HepG2 (cell line): ENCODE data around the gene DUSP16. TPM values are rescaled to one million over a fixed set of nuclear protein-coding genes. Genes with fewer than 3 reads are reported as not detected.

ENCODE experiments used
- ATAC-seq: fragments of 200-7000 bp; cut with Tn5 transposase; 3 replicates; pipeline ENCODE4 v1.9.1; 2020; ENCODE audit warnings: mild to moderate bottlenecking, moderate library complexity
- BruUV-seq: library from RNA; stranded (reverse); fragments of 400-500 nt; replicated peaks from 2 replicates; lab custom pipeline; 2021; lab: Mats Ljungman, UMichigan
- CTCF ChIA-PET: fragments of 300-600 bp; formaldehyde crosslinking; extraction: SDS; loops from one replicate; lab custom pipeline; 2021; ENCODE audit warnings: low total read pairs, inconsistent platforms, low intra/inter-chr PET ratio; lab: Yijun Ruan, JAX
- POLR2A ChIA-PET: fragments of 350-600 bp; sonication (Branson Sonifier 250); formaldehyde crosslinking; loops from one replicate; lab custom pipeline; 2020; ENCODE audit warnings: antibody characterized with exemption, inconsistent platforms; lab: Yijun Ruan, JAX
- DNase-seq: peaks from one replicate; pipeline ENCODE4 v3.0.0-alpha.2; 2015; ENCODE audit warnings: low spot score
- FAIRE-seq: peaks from 3 replicates; lab custom pipeline; 2011; peaks lifted over from hg19 to GRCh38; lab: Jason Lieb, UNC
- H2AFZ ChIP-seq: one replicate; pipeline ENCODE4 v1.6.1; 2011; ENCODE audit warnings: low read length, inconsistent platforms
- H3K27ac ChIP-seq: fragments of 300-600 bp; 3 replicates; pipeline ENCODE4 v1.8.0; 2011; ENCODE audit warnings: mixed run types, mild to moderate bottlenecking, mixed read lengths, low read length, inconsistent platforms; ENCODE audit not compliant: insufficient read depth; ENCODE audit errors: extremely low read length
- H3K27me3 ChIP-seq, 2 experiments: fragments of 200-600 bp in 1 of 2; 2 replicates in 1 of 2; 3 replicates in 1 of 2; pipeline versions ENCODE4 v1.6.0 to v1.8.0; 2011; ENCODE audit warnings: low read length in 2 of 2, mild to moderate bottlenecking in 2 of 2, moderate library complexity in 2 of 2, inconsistent platforms in 1 of 2; ENCODE audit not compliant: insufficient read depth in 2 of 2, control insufficient read depth in 1 of 2
- H3K36me3 ChIP-seq, 2 experiments: fragments of 200-600 bp in 1 of 2; replicated peaks in 1 of 2; 2 replicates in 1 of 2; 3 replicates in 1 of 2; pipeline versions ENCODE4 v1.5.1 to v1.8.0; 2011; ENCODE audit warnings: low read length in 2 of 2, inconsistent platforms in 1 of 2; ENCODE audit not compliant: insufficient read depth in 2 of 2, control insufficient read depth in 1 of 2
- H3K4me1 ChIP-seq: 2 replicates; pipeline ENCODE4 v1.5.1; 2012; ENCODE audit warnings: low read length, inconsistent platforms; ENCODE audit not compliant: insufficient read depth
- H3K4me2 ChIP-seq: 2 replicates; pipeline ENCODE4 v1.6.0; 2011; ENCODE audit warnings: low read depth, low read length, inconsistent platforms
- H3K4me3 ChIP-seq, 3 experiments: fragments of 200-600 bp in 1 of 3; sonication (generic), shearing (Covaris generic) in 1 of 3; replicated peaks in 1 of 3; 2 replicates each; pipeline ENCODE4 v1.5.1; 2011 to 2016; ENCODE audit warnings: low read length in 3 of 3, inconsistent platforms in 2 of 3, low read depth in 2 of 3, mild to moderate bottlenecking in 2 of 3, control low read depth in 1 of 3, mixed read lengths in 1 of 3; ENCODE audit not compliant: insufficient read depth in 1 of 3
- H3K79me2 ChIP-seq: one replicate; pipeline ENCODE4 v1.6.1; 2011; ENCODE audit warnings: low read length, inconsistent platforms; ENCODE audit not compliant: insufficient read depth
- H3K9ac ChIP-seq: 2 replicates; pipeline ENCODE4 v1.6.0; 2011; ENCODE audit warnings: mild to moderate bottlenecking, low read depth, low read length, inconsistent platforms; ENCODE audit not compliant: insufficient read depth
- H3K9me3 ChIP-seq: 2 replicates; pipeline ENCODE4 v1.5.1; 2012; ENCODE audit warnings: mild to moderate bottlenecking, low read length
- H4K20me1 ChIP-seq: 2 replicates; pipeline ENCODE4 v1.6.0; 2011; ENCODE audit warnings: inconsistent platforms, mild to moderate bottlenecking, low read length, moderate library complexity; ENCODE audit not compliant: insufficient read depth
- CHD4 ChIP-seq: fragments of 200-600 bp; sonication (generic); IDR thresholded peaks from 2 replicates; pipeline ENCODE4 v1.7.0; 2017; ENCODE audit warnings: mild to moderate bottlenecking, low read length, borderline replicate concordance
- FOXM1 ChIP-seq: sonication (generic); formaldehyde crosslinking; IDR thresholded peaks from 2 replicates; pipeline ENCODE4 v1.5.0; 2020; ENCODE audit warnings: missing genetic modification reagents
- KAT7 ChIP-seq: IDR thresholded peaks from 2 replicates; pipeline ENCODE4 v1.6.1; 2018; ENCODE audit warnings: borderline replicate concordance, missing compliant biosample characterization
- NR2F2 ChIP-seq: IDR thresholded peaks from 2 replicates; pipeline ENCODE4 v1.6.1; 2012; ENCODE audit warnings: low read depth, inconsistent platforms, borderline replicate concordance
- RBFOX2 ChIP-seq: fragments of 200-400 bp; formaldehyde crosslinking; IDR thresholded peaks from 2 replicates; pipeline ENCODE4 v1.6.1; 2017; ENCODE audit warnings: low read depth, mild to moderate bottlenecking, low read length
- RCOR2 ChIP-seq: IDR thresholded peaks from 2 replicates; pipeline ENCODE4 v1.6.1; 2016; ENCODE audit warnings: missing biosample characterization, missing genetic modification reagents
- RNF2 ChIP-seq: fragments of 450-650 bp; conservative IDR thresholded peaks from 2 replicates; pipeline ENCODE4 v1.6.1; 2016; ENCODE audit warnings: low read depth
- TCF7 ChIP-seq: sonication (generic); IDR thresholded peaks from 2 replicates; pipeline ENCODE4 v1.6.1; 2016; ENCODE audit warnings: antibody characterized with exemption, low read depth
- THAP11 ChIP-seq: IDR thresholded peaks from 2 replicates; pipeline ENCODE4 v1.6.1; 2016; ENCODE audit warnings: missing biosample characterization, missing genetic modification reagents
- ZMYM3 ChIP-seq: sonication (generic); formaldehyde crosslinking; IDR thresholded peaks from 2 replicates; pipeline ENCODE4 v1.5.1; 2020; ENCODE audit warnings: mild to moderate bottlenecking, missing genetic modification reagents
- ZNF121 ChIP-seq: sonication (generic); formaldehyde crosslinking; IDR thresholded peaks from 2 replicates; pipeline ENCODE4 v1.5.0; 2020; ENCODE audit warnings: mild to moderate bottlenecking, missing genetic modification reagents
- ZNF629 ChIP-seq: sonication (generic); formaldehyde crosslinking; conservative IDR thresholded peaks from 2 replicates; pipeline ENCODE4 v1.5.0; 2020; ENCODE audit warnings: missing genetic modification reagents
- WGBS: methylation state at CpG from one replicate; pipeline ENCODE4 v1.1.6; 2017; ENCODE audit warnings: low lambda C conversion rate; 5-methylcytosine and 5-hydroxymethylcytosine counted together
- in situ Hi-C: cut with HindIII; loops from 2 replicates; pipeline ENCODE4 v1.10.0; 2017; ENCODE audit warnings: low pct_unique_long_range_greater_than_20kb; ENCODE audit not compliant: extremely low pct_ligation_motif_present
- intact Hi-C: fragments of 100-400 bp; cut with micrococcal nuclease; formaldehyde crosslinking; loops from one replicate; pipeline ENCODE4 v1.10.0; 2022; ENCODE audit not compliant: unreplicated experiment
- polyA plus RNA-seq, 8 experiments: library from polyadenylated mRNA; depleted of rRNA in 3 of 8; stranded (reverse) in 7 of 8; unstranded in 1 of 8; fragments of >200 nt; fragmentation: Illumina TruSeq in 4 of 8; extraction: Trizol in 4 of 8; gene quantifications; 2 replicates each; pipeline versions ENCODE4 v1.2.1 to v1.2.3, GENCODE V29; 2011 to 2016; ENCODE audit warnings: low read depth in 4 of 8, missing spikeins in 1 of 8, mixed read lengths in 1 of 8; ENCODE audit not compliant: insufficient read depth in 1 of 8
- total RNA-seq, 5 experiments: library from RNA; depleted of rRNA; stranded (reverse); fragments of >200 nt; fragmentation: Illumina TruSeq; extraction: Trizol; gene quantifications; 2 replicates each; pipeline ENCODE4 v1.2.3, GENCODE V29; 2016; ENCODE audit warnings: low read depth in 1 of 5
- TF ChIP-seq, protein P1 (sequence below): sonication (generic); formaldehyde crosslinking; IDR thresholded peaks from 2 replicates; pipeline ENCODE4 v1.5.0; 2020; ENCODE audit warnings: mild to moderate bottlenecking, missing genetic modification reagents, borderline replicate concordance
- TF ChIP-seq, protein P2 (sequence below): sonication (generic); formaldehyde crosslinking; IDR thresholded peaks from 2 replicates; pipeline ENCODE4 v1.8.0; 2022; ENCODE audit warnings: mild to moderate bottlenecking, missing genetic modification reagents, borderline replicate concordance
- TF ChIP-seq, protein P3 (sequence below): sonication (generic); formaldehyde crosslinking; conservative IDR thresholded peaks from 2 replicates; pipeline ENCODE4 v1.4.0; 2020; ENCODE audit warnings: missing genetic modification reagents
- TF ChIP-seq, protein P4 (sequence below): sonication (generic); formaldehyde crosslinking; IDR thresholded peaks from 2 replicates; pipeline ENCODE4 v1.5.1; 2020; ENCODE audit warnings: missing genetic modification reagents, mild to moderate bottlenecking, borderline replicate concordance

Gene DUSP16
- total and polyA plus RNA-seq, 2 of the 13 experiments (the other 11 are each of a cell fraction or from before 2014, with no cell fraction given), result 45.7 to 46.6 TPM

DNA sequence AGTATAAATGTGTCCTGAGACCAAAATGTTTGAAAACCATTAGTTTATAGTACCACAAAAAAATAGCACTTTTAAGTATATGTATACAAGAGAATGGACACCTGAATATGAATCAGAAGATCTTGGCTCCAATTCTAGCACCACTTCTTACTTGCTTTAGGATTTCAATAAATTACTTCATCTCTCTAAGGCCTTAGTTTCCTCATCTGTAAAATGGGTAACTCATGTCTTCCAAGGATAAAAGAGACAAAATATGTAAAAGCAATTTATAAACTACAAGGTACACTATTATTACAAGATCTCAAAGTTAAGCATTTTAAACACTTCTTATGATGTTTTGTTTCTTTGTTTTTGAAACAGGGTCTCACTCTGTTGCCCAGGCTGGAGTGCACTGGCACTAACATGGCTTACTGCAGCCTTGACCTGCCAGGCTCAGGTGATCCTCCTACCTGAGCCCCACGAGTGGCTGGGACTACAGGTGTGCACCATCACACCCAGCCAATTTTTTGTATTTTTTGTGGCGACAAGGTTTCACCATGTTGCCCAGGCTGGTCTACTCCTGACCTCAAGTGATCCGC is 9.4 kb downstream of the DUSP16 start:
- FAIRE-seq, result no peak

More for the DNA sequence above, 9.4 kb downstream of the DUSP16 start:
- H3K9me3 ChIP-seq, result no peaks in the 10 kb centered on the region
- ATAC-seq, result no peak
- in situ Hi-C loops (no loop called here), intact Hi-C loops (no loop called here)
- DNase-seq, result no peak
- no peak overlapping the region for H3K9ac ChIP-seq
- POLR2A ChIA-PET, result no interaction called here
- no peak overlapping the region for H2AFZ ChIP-seq
- H3K4me2 ChIP-seq, result no peak overlapping the region
- H3K36me3 ChIP-seq, result peaks cover 0 to 13% of the 10 kb centered on the region in 2 experiments; a peak in 2 of 5 replicates
- peaks cover 79% of the 10 kb centered on the region for H3K4me1 ChIP-seq
- no TSS peak for BruUV-seq
- H3K4me3 ChIP-seq, result no peak overlapping the region
- no peaks in the 10 kb centered on the region for H3K27me3 ChIP-seq
- CTCF ChIA-PET, result no interaction called here
- H3K27ac ChIP-seq, result no peak overlapping the region
- TF ChIP-seq ZMYM3 (CRISPR knock-in tag), result peak; percentile 37; the same call in 1 of the 2 replicates
- no peak for TF ChIP-seq THAP11 (CRISPR knock-in tag)
- TF ChIP-seq, protein P1, sequence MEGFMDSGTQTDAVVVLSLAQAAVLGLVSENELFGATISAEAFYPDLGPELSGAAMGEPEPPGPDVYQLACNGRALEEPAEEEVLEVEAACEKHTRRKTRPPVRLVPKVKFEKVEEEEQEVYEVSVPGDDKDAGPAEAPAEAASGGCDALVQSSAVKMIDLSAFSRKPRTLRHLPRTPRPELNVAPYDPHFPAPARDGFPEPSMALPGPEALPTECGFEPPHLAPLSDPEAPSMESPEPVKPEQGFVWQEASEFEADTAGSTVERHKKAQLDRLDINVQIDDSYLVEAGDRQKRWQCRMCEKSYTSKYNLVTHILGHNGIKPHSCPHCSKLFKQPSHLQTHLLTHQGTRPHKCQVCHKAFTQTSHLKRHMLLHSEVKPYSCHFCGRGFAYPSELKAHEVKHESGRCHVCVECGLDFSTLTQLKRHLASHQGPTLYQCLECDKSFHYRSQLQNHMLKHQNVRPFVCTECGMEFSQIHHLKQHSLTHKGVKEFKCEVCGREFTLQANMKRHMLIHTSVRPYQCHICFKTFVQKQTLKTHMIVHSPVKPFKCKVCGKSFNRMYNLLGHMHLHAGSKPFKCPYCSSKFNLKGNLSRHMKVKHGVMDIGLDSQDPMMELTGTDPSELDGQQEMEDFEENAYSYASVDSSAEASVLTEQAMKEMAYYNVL (CRISPR knock-in tag), result no peak
- no peak for TF ChIP-seq NR2F2
- peak; percentile 92 for TF ChIP-seq ZNF629
- TF ChIP-seq, protein P2, sequence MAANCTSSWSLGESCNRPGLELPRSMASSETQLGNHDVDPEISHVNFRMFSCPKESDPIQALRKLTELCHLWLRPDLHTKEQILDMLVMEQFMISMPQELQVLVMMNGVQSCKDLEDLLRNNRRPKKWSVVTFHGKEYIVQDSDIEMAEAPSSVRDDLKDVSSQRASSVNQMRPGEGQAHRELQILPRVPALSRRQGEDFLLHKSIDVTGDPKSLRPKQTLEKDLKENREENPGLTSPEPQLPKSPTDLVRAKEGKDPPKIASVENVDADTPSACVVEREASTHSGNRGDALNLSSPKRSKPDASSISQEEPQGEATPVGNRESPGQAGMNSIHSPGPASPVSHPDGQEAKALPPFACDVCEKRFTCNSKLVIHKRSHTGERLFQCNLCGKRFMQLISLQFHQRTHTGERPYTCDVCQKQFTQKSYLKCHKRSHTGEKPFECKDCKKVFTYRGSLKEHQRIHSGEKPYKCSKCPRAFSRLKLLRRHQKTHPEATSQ, result no peak
- TF ChIP-seq, protein P3, sequence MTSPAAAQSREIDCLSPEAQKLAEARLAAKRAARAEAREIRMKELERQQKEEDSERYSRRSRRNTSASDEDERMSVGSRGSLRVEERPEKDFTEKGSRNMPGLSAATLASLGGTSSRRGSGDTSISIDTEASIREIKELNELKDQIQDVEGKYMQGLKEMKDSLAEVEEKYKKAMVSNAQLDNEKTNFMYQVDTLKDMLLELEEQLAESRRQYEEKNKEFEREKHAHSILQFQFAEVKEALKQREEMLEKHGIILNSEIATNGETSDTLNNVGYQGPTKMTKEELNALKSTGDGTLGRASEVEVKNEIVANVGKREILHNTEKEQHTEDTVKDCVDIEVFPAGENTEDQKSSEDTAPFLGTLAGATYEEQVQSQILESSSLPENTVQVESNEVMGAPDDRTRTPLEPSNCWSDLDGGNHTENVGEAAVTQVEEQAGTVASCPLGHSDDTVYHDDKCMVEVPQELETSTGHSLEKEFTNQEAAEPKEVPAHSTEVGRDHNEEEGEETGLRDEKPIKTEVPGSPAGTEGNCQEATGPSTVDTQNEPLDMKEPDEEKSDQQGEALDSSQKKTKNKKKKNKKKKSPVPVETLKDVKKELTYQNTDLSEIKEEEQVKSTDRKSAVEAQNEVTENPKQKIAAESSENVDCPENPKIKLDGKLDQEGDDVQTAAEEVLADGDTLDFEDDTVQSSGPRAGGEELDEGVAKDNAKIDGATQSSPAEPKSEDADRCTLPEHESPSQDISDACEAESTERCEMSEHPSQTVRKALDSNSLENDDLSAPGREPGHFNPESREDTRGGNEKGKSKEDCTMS, result no peak
- TF ChIP-seq, protein P4, sequence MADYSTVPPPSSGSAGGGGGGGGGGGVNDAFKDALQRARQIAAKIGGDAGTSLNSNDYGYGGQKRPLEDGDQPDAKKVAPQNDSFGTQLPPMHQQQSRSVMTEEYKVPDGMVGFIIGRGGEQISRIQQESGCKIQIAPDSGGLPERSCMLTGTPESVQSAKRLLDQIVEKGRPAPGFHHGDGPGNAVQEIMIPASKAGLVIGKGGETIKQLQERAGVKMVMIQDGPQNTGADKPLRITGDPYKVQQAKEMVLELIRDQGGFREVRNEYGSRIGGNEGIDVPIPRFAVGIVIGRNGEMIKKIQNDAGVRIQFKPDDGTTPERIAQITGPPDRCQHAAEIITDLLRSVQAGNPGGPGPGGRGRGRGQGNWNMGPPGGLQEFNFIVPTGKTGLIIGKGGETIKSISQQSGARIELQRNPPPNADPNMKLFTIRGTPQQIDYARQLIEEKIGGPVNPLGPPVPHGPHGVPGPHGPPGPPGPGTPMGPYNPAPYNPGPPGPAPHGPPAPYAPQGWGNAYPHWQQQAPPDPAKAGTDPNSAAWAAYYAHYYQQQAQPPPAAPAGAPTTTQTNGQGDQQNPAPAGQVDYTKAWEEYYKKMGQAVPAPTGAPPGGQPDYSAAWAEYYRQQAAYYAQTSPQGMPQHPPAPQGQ (CRISPR knock-in tag), result no peak
- TF ChIP-seq RNF2, result no peak
- TF ChIP-seq TCF7, result no peak
- TF ChIP-seq RCOR2 (CRISPR knock-in tag), result 0 out of 2 replicates have a peak, but pooled peaks have one; percentile 43
- TF ChIP-seq RBFOX2, result peak; percentile 48
- no peak for TF ChIP-seq FOXM1
- peak; percentile 81; the same call in 1 of the 2 replicates for TF ChIP-seq CHD4
- no peak for TF ChIP-seq KAT7 (CRISPR knock-in tag)
- TF ChIP-seq ZNF121 (CRISPR knock-in tag), result peak; percentile 82
- H4K20me1 ChIP-seq, result peaks cover 2% of the 10 kb centered on the region; the same call in 1 of the 2 replicates
- WGBS, result 90% methylated on average over 3 of the region's 3 CpGs
- peaks cover 91% of the 10 kb centered on the region for H3K79me2 ChIP-seq
